Measurements from ENCODE around the gene CELF2. TPM values are rescaled to one million over a fixed set of nuclear protein-coding genes. Genes with fewer than 3 reads are reported as not detected.

The CELF2 gene
- total RNA-seq, 1 donor from 2014 or later: 89.2 TPM

DNA sequence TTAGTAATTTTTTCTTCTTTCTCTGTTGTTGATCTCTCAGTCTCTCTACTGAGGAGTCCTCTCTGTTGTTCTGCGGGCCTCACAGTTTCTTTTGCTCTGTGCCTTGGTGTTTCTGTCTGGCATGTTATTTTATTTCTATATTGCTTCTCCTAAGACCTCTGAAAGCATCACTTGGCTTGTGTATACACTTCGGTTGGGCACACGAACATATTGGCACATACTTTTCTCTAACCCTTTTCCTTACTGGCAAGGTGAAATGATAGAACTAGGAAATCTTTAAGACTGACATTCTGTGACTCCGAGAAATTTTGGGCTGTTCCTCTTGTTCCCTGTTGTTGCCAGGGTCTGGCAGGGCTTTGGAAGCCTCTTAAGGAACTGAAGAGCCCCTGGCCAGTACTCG is 148.9 kb downstream of the CELF2 start:
- Mint-ChIP-seq H3K4me3 (no peak overlapping the region), H3K36me3 (ENCODE audit: low read depth) (peaks cover 27% of the 10 kb centered on the region), H3K4me1 (peaks cover 44% of the 10 kb centered on the region), H3K27ac (no peak overlapping the region), H3K9me3 (no peaks in the 10 kb centered on the region), H3K27me3 (no peaks in the 10 kb centered on the region)
- TF ChIP-seq, protein P1, sequence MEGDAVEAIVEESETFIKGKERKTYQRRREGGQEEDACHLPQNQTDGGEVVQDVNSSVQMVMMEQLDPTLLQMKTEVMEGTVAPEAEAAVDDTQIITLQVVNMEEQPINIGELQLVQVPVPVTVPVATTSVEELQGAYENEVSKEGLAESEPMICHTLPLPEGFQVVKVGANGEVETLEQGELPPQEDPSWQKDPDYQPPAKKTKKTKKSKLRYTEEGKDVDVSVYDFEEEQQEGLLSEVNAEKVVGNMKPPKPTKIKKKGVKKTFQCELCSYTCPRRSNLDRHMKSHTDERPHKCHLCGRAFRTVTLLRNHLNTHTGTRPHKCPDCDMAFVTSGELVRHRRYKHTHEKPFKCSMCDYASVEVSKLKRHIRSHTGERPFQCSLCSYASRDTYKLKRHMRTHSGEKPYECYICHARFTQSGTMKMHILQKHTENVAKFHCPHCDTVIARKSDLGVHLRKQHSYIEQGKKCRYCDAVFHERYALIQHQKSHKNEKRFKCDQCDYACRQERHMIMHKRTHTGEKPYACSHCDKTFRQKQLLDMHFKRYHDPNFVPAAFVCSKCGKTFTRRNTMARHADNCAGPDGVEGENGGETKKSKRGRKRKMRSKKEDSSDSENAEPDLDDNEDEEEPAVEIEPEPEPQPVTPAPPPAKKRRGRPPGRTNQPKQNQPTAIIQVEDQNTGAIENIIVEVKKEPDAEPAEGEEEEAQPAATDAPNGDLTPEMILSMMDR (IDR thresholded peaks at IDR 0.05): no peak
- ChIA-PET POLR2A (interaction anchor here (0.7 to 5.6 kb wide), 11 partner anchors 10 to 106 kb away, joined by 3 to 151 read pairs (median 11); no protein-coding TSS in a partner anchor), CTCF (interaction anchor here (1.1 to 5.6 kb wide), 9 partner anchors 8 to 104 kb away, joined by 3 to 44 read pairs (median 13); no protein-coding TSS in a partner anchor)
- ATAC-seq (ENCODE audit: low read depth) (no peak), DNase-seq (no peak)
- intact Hi-C loops (cut with micrococcal nuclease): loop anchor here (1.0 to 10.0 kb wide), 4 partner anchors 10 to 1028 kb away; partner anchors contain the start of genes CDC123 and NUDT5

DNA sequence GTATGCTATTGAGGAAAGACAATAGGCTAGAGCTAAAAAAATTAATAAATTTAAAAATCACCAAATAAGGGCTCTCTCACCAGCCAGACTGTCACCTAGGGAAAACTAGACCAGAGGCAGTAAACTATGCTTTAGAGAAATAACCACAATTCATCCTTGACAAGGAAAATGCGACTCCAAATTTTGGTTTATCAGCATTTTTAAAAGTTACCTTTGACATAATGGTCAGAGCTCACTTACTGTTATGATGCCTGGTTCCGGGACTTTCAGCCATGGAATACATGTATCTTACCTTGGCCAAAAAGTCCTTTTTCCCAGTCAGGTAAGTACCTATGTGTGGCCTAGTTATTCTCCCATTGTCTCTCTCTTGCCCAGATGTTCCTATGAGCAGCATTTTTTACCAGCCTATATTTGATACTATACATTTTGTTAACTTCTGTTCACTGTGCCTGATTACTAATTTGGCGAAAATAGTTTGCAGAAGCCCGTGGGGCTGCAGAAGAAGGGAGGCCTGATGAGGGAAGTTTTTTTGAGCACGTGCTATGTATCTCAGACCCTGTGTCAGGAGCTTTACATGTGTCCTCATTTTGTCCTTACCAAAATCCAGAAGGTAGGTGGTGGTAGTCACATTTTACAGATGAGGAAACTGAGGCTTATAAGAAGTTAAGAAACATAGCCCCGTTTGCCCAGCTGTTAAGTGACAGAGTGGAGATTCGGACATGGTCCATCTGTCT is 149.7 kb downstream of the CELF2 start:
- ChIA-PET POLR2A (interaction anchor here (1.0 to 5.6 kb wide), 5 partner anchors 9 to 111 kb away, joined by 3 to 151 read pairs (median 11); no protein-coding TSS in a partner anchor), CTCF (interaction anchor here (1.0 to 5.6 kb wide), 2 partner anchors 22 to 103 kb away, joined by 3 to 44 read pairs; no protein-coding TSS in a partner anchor)
- Mint-ChIP-seq H3K27ac (no peak overlapping the region), H3K27me3 (no peaks in the 10 kb centered on the region), H3K4me3 (no peak overlapping the region), H3K36me3 (ENCODE audit: low read depth) (peaks cover 34% of the 10 kb centered on the region), H3K4me1 (peaks cover 36% of the 10 kb centered on the region), H3K9me3 (no peaks in the 10 kb centered on the region)
- no peak for ATAC-seq (ENCODE audit: low read depth)
- intact Hi-C loops (cut with micrococcal nuclease): loop anchor here (10.0 kb wide), 1 partner anchor 1027 kb away; the partner anchor contains the start of genes CDC123 and NUDT5
- no peak for DNase-seq
- TF ChIP-seq, protein P1 (IDR thresholded peaks at IDR 0.05): no peak

DNA sequence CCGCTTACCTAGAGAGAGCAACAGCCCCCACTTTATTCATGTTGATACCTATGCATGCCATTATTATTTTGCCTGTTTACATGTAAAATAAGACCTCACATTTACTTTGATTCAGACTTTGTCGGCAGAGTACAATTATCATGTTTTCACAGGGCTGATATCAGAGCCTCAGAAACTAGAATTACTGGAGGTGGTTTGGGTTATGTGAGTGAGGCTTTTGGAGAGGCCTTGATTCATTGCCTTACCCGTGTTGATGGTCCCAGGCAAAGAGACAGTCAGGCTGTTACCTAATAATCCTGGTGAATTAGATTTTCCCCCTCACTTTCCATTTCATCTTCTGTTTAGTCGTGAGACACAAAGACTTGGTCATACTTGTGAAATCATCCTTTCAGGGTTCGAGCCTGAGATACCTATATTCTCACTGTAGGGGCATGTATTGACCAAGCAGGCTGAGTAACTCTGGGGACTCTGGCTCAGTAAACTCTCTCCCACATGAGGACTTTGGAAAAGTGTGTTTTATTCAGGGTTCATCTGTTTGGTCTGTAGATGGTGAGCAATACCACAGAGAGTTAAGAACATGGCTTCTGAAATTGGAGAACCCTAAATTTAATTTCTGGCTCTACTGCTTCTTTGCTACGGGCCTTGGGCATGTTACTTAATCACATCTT is 150.9 kb downstream of the CELF2 start:
- ATAC-seq (ENCODE audit: low read depth) (no peak), DNase-seq (no peak)
- H3K36me3 Mint-ChIP-seq (ENCODE audit: low read depth): peaks cover 44% of the 10 kb centered on the region
- H3K9me3 Mint-ChIP-seq: no peaks in the 10 kb centered on the region
- ChIA-PET POLR2A (interaction anchor here (0.6 to 5.6 kb wide), 9 partner anchors 8 to 110 kb away, joined by 3 to 151 read pairs (median 3); no protein-coding TSS in a partner anchor), CTCF (interaction anchor here (1.4 to 5.6 kb wide), 2 partner anchors 9 to 23 kb away, joined by 4 to 44 read pairs; no protein-coding TSS in a partner anchor)
- H3K4me3 Mint-ChIP-seq: no peak overlapping the region
- no peak overlapping the region for H3K27ac Mint-ChIP-seq
- intact Hi-C loops (cut with micrococcal nuclease): loop anchor here (10.0 kb wide), 1 partner anchor 1026 kb away; the partner anchor contains the start of genes CDC123 and NUDT5
- no peaks in the 10 kb centered on the region for H3K27me3 Mint-ChIP-seq
- peaks cover 24% of the 10 kb centered on the region for H3K4me1 Mint-ChIP-seq
- TF ChIP-seq, protein P1 (IDR thresholded peaks at IDR 0.05): no peak

DNA sequence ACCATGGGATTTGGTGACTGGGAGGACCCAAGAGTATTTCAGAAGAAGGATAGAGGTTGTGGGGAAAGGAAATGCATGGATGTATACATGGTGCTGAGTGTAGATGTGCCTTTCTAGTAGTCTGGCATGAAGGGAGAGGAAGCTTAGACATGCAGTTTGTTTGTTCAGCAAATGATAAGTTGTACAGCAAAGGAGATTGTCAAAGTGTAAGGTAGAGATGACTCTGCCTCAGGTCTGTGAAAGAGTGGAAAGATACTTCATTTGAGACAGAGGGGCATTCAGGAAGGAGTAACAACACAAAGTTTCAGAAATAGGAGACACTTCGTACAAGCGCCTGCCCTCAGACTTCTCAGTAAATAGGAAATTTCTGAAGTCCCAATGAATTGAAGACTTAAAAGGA is 152.3 kb downstream of the CELF2 start:
- CTCF ChIA-PET: interaction anchor here (1.4 kb wide), 1 partner anchor 11 kb away, joined by 4 read pairs; no protein-coding TSS in a partner anchor
- DNase-seq: no peak
- Mint-ChIP-seq H3K9me3 (no peaks in the 10 kb centered on the region), H3K27ac (no peak overlapping the region), H3K4me3 (no peak overlapping the region), H3K27me3 (no peaks in the 10 kb centered on the region), H3K36me3 (ENCODE audit: low read depth) (peaks cover 54% of the 10 kb centered on the region), H3K4me1 (peaks cover 12% of the 10 kb centered on the region)
- intact Hi-C loops (cut with micrococcal nuclease): loop anchor here (10.0 kb wide), 1 partner anchor 1025 kb away; the partner anchor contains the start of genes CDC123 and NUDT5
- no peak for ATAC-seq (ENCODE audit: low read depth)
- TF ChIP-seq, protein P1 (IDR thresholded peaks at IDR 0.05): no peak
- POLR2A ChIA-PET: interaction anchor here (0.9 to 2.8 kb wide), 8 partner anchors 9 to 76 kb away, joined by 3 to 11 read pairs (median 6); no protein-coding TSS in a partner anchor
